ENCODE data around the gene HSPH1. TPM values are rescaled to one million over a fixed set of nuclear protein-coding genes. Genes with fewer than 3 reads are reported as not detected.
"Not testable (repeated sequence)": the region's sequence is repeated elsewhere in the genome, so short reads cannot be mapped to it uniquely, and the experiment has no call there.

The HSPH1 gene
- total RNA-seq, 1 donor from 2014 or later, result 326 TPM

GRCh38 chr13:31097911-31098434 lies 63.7 kb downstream of the HSPH1 start:
- H3K27ac Mint-ChIP-seq; H3K36me3 Mint-ChIP-seq (ENCODE audit: low read depth); DNase-seq (ENCODE audit: low spot score); intact Hi-C loops (cut with micrococcal nuclease); H3K4me3 Mint-ChIP-seq; H3K4me1 Mint-ChIP-seq (ENCODE audit: low read depth); H3K9me3 Mint-ChIP-seq: not testable (repeated sequence)
- H3K27me3 Mint-ChIP-seq (ENCODE audit: insufficient read depth), result peaks cover 41% of the 10 kb centered on the region

DNA sequence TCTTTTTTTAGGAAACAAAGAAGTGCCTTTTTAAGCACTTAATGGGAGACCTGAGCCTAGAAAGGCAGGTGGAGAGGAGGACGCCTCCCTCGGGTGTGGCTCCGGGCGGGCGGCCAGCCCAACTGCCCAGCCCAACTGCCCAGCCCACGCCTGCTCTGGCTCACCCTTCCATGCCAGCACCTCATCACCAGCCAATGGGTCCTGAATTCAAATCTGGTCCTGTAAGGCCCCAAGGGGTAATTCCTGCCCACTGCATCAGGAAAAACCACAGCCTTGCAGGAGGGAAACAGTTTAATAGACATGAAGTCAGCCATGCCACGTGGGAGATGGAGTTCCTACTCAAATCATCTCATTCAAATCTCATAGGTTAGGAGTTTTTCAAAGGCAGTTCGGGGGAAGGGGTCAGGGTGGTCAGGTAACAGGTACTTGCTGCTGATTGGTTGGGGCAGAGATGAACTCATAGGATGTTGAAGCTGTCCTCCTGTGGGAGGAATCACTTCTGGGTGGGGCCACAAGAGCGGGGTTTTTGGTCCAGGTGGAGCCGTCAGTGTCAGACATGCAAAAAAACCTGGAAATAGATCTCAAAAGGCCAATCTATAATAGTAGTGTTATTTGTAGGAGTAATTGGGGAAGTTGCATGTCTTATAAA lies 64.9 kb downstream of the HSPH1 start:
- Mint-ChIP-seq H3K4me3 (no peak overlapping the region), H3K4me1 (ENCODE audit: low read depth) (no peaks in the 10 kb centered on the region), H3K36me3 (ENCODE audit: low read depth) (no peaks in the 10 kb centered on the region), H3K27ac (no peak overlapping the region), H3K9me3 (no peaks in the 10 kb centered on the region), H3K27me3 (ENCODE audit: insufficient read depth) (peaks cover 34% of the 10 kb centered on the region)
- intact Hi-C loops (cut with micrococcal nuclease), result no loop called here
- no peak for DNase-seq (ENCODE audit: low spot score)

DNA sequence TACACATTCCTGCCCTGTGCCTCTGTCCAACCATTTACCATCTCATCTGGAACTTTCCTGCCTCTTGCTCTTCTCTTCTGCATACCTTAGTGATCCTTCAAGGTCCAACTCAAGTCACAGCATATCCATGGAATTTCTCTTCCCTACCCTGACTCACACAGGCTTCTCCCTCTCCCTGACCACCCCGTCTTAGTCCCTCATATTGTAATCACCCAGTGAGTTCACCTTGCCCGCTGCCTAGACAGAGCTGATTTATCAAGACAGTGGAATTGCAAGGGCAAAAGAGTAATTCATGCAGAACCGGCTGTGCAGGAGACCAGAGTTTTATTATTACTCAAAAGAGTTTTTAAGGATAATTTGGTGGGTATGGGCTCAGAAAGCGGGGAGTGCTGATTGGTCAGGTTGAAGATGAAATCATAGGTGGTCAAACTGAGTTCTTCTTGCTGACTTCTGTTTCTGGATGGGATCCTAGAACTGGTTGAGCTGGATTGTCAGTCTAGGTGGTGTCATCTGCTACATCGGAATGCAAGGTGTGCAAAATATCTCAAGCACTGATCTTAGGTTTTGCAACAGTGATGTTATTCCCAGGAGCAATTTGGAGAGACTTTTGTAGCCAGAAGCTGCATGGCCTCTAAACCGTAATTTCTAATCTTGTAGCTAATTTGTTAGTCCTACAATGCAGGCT lies 67.2 kb downstream of the HSPH1 start:
- peaks cover 21% of the 10 kb centered on the region for H3K27me3 Mint-ChIP-seq (ENCODE audit: insufficient read depth)
- DNase-seq (ENCODE audit: low spot score), result no peak
- H3K9me3 Mint-ChIP-seq, result no peaks in the 10 kb centered on the region
- H3K27ac Mint-ChIP-seq, result no peak overlapping the region
- no peak overlapping the region for H3K4me3 Mint-ChIP-seq
- no peaks in the 10 kb centered on the region for H3K36me3 Mint-ChIP-seq (ENCODE audit: low read depth)
- intact Hi-C loops (cut with micrococcal nuclease), result no loop called here
- H3K4me1 Mint-ChIP-seq (ENCODE audit: low read depth), result peaks cover 6% of the 10 kb centered on the region

DNA sequence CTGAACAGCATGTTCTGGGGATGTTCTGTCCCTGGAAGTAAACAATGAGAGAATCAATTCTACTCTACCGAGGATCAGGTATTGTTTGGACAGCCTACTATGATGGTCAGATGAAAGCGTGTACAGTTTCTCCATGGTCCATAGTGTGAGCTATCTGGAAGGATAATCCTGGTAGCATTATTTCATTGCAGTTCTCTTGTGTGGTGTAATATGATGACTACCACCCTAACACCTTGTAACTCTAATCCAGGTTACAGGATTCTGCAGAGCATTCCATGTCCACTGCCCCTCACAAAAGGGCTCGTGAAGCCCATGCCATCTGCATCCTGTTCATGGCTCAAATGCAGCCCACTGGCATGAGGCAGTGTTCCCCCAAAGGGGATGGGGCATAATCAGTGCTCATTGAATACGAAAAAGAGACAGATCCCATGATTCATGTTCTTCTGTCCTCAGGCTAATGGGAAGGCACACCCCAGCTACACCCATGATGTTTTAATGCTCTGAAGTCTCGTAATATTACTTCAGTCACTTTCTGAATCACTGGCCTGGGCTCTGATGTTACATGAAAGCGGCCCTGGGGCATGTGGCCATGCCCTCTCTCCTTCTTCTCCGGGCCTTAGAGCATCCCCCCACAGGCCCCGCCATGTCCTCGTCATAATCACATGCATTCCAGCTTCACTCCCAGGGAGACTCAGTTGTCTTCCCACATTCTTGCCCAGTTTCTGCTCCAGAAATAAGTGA lies 68.4 kb downstream of the HSPH1 start:
- Mint-ChIP-seq H3K27me3 (ENCODE audit: insufficient read depth) (peaks cover 21% of the 10 kb centered on the region), H3K9me3 (no peaks in the 10 kb centered on the region), H3K4me3 (no peak overlapping the region), H3K36me3 (ENCODE audit: low read depth) (no peaks in the 10 kb centered on the region), H3K4me1 (ENCODE audit: low read depth) (peaks cover 6% of the 10 kb centered on the region), H3K27ac (no peak overlapping the region)
- intact Hi-C loops (cut with micrococcal nuclease), result no loop called here
- no peak for DNase-seq (ENCODE audit: low spot score)

DNA sequence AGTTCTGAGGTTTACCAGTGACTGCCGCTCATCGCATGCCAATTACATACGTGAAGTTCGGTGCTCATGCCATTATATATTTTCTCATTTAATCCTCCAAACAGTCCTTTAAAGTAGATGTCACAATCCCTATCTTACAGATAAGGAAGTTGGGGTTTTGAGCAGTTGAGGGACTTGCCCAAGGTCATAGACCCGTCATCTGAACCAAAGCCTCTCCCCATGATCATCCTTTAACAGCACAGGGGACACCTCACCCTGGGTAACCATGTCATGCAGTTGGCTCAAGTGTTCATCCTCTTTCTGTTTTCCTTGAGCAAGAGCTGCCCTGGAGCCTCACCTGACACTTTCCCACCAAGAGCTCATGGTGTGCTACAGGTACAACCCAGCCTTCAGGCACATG lies 69.1 kb downstream of the HSPH1 start:
- Mint-ChIP-seq H3K36me3 (ENCODE audit: low read depth) (no peaks in the 10 kb centered on the region), H3K9me3 (no peaks in the 10 kb centered on the region), H3K27me3 (ENCODE audit: insufficient read depth) (peaks cover 16% of the 10 kb centered on the region), H3K27ac (no peak overlapping the region), H3K4me3 (no peak overlapping the region), H3K4me1 (ENCODE audit: low read depth) (peaks cover 6% of the 10 kb centered on the region)
- intact Hi-C loops (cut with micrococcal nuclease), result no loop called here
- no peak for DNase-seq (ENCODE audit: low spot score)

DNA sequence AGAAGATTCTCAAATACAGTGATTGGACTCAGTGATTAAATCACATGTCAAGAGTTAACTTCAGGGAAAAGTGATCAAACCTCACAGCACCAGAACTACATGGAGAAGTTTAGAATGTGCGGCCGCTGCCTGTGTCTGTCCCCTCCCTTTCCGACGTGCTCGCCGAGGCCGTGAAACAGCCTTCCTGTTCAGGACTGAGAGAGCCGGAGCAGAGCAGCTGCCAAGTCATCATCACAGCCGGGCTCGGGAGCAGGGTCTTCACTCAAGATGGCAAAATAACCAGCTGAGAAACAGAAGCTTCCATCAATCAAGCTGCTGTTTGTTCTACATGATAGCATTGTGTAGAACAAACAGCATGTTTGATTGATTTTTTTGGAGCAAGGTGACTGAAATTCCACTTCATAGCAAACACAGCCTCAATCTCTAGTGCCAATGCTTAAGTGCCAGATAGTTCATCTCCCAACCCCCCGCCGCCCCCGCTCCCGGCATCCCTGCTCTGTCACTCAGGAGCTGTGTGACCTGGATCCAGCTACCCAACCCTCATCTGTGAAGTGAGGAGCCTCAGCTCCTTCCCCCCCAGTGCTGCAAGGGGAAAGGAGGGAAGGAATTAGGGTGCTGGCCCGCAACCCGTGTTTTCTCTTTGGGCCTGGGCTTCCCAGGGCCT lies 70.6 kb downstream of the HSPH1 start:
- intact Hi-C loops (cut with micrococcal nuclease), result no loop called here
- no peak for DNase-seq (ENCODE audit: low spot score)

DNA sequence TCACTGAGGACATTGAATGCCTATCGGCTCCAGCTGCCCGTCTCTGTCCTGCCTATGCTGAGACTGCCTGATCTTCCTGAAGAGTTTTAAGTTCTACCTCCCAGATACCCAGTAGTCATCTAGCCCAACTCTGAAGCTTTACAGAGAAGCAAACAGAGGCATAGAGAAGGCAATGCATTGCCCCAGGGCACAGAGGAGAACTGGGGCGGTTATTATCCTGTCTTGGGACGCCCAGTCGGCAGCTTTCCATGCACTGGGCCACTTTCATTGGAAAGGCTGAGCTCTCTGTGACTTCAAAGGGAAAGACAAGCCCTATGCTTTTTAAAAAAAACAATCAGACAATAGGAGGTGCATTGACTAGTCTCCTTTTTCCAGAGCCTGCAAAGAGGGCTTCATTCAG lies 71.6 kb downstream of the HSPH1 start:
- no peaks in the 10 kb centered on the region for H3K36me3 Mint-ChIP-seq (ENCODE audit: low read depth)

More for the DNA sequence above, 70.6 kb downstream of the HSPH1 start:
- H3K9me3 Mint-ChIP-seq, result no peaks in the 10 kb centered on the region
- H3K27ac Mint-ChIP-seq, result no peak overlapping the region
- H3K4me1 Mint-ChIP-seq (ENCODE audit: low read depth), result peaks cover 6% of the 10 kb centered on the region
- H3K27me3 Mint-ChIP-seq (ENCODE audit: insufficient read depth), result peaks cover 23% of the 10 kb centered on the region
- no peaks in the 10 kb centered on the region for H3K36me3 Mint-ChIP-seq (ENCODE audit: low read depth)
- H3K4me3 Mint-ChIP-seq, result no peak overlapping the region

GRCh38 chr13:31089649-31090048 lies 72.1 kb downstream of the HSPH1 start:
- H3K4me1 Mint-ChIP-seq (ENCODE audit: low read depth), result peaks cover 6% of the 10 kb centered on the region
- DNase-seq (ENCODE audit: low spot score), result no peak
- no peaks in the 10 kb centered on the region for H3K9me3 Mint-ChIP-seq
- H3K36me3 Mint-ChIP-seq (ENCODE audit: low read depth), result no peaks in the 10 kb centered on the region
- H3K27me3 Mint-ChIP-seq (ENCODE audit: insufficient read depth), result peaks cover 30% of the 10 kb centered on the region
- no peak overlapping the region for H3K4me3 Mint-ChIP-seq
- no peak overlapping the region for H3K27ac Mint-ChIP-seq
- intact Hi-C loops (cut with micrococcal nuclease), result no loop called here

More for the DNA sequence above, 71.6 kb downstream of the HSPH1 start:
- no peak for DNase-seq (ENCODE audit: low spot score)
- H3K4me1 Mint-ChIP-seq (ENCODE audit: low read depth), result peaks cover 6% of the 10 kb centered on the region
- H3K27me3 Mint-ChIP-seq (ENCODE audit: insufficient read depth), result peaks cover 29% of the 10 kb centered on the region
- no peak overlapping the region for H3K4me3 Mint-ChIP-seq
- no peaks in the 10 kb centered on the region for H3K9me3 Mint-ChIP-seq
- intact Hi-C loops (cut with micrococcal nuclease), result no loop called here
- no peak overlapping the region for H3K27ac Mint-ChIP-seq

- no peak overlapping the region for H3K27ac Mint-ChIP-seq
- no peak for DNase-seq (ENCODE audit: low spot score)
- H3K9me3 Mint-ChIP-seq, result no peaks in the 10 kb centered on the region
- H3K4me3 Mint-ChIP-seq, result no peak overlapping the region
- no peaks in the 10 kb centered on the region for H3K36me3 Mint-ChIP-seq (ENCODE audit: low read depth)
- H3K27me3 Mint-ChIP-seq (ENCODE audit: insufficient read depth), result peaks cover 28% of the 10 kb centered on the region
- peaks cover 6% of the 10 kb centered on the region for H3K4me1 Mint-ChIP-seq (ENCODE audit: low read depth)
- intact Hi-C loops (cut with micrococcal nuclease), result no loop called here
Measured at GRCh38 chr13:31088826-31089420, 72.8 kb downstream of the HSPH1 start.

Other genes with a start within 250 kb of the HSPH1 start
- gene TEX26, start 229.2 kb downstream of the HSPH1 start, total RNA-seq, result not detected in 2 replicates
- gene B3GLCT, start 38.1 kb upstream of the HSPH1 start, total RNA-seq, result 4.2 and 4.3 TPM in 2 replicates